IPS-20b (cell line): ENCODE results near the gene NXPH4.

ENCODE experiments used
- H3K27ac ChIP-seq: one replicate; pipeline ENCODE4 v1.5.1; 2013; ENCODE audit warnings: low read length
- H3K27me3 ChIP-seq: 2 replicates; pipeline ENCODE4 v1.6.1; 2013; ENCODE audit warnings: mild to moderate bottlenecking, low read length, inconsistent platforms; ENCODE audit not compliant: insufficient read depth
- H3K36me3 ChIP-seq: 2 replicates; pipeline ENCODE4 v1.6.1; 2013; ENCODE audit warnings: low read depth, mild to moderate bottlenecking, inconsistent platforms, low read length, moderate library complexity; ENCODE audit not compliant: insufficient read depth
- H3K4me1 ChIP-seq: 2 replicates; pipeline ENCODE4 v1.6.1; 2013; ENCODE audit warnings: mild to moderate bottlenecking, control low read depth, inconsistent platforms, low read length, moderate library complexity; ENCODE audit not compliant: insufficient read depth
- H3K4me3 ChIP-seq: 2 replicates; pipeline ENCODE4 v1.5.1; 2013; ENCODE audit warnings: mild to moderate bottlenecking, low read length, inconsistent platforms
- H3K9ac ChIP-seq: 2 replicates; pipeline ENCODE4 v1.6.1; 2013; ENCODE audit warnings: low read depth, mild to moderate bottlenecking, inconsistent platforms, low read length, moderate library complexity
- H3K9me3 ChIP-seq: 2 replicates; pipeline ENCODE4 v1.6.1; 2013; ENCODE audit warnings: mild to moderate bottlenecking, low read depth, low read length, inconsistent platforms; ENCODE audit not compliant: insufficient read depth

The NXPH4 gene

GRCh38 chr12:57223191-57224165 lies 6.9 kb downstream of the NXPH4 start:
- no peak overlapping the region for H3K9ac ChIP-seq
- H3K9me3 ChIP-seq, result no peaks in the 10 kb centered on the region; the same call in 1 of the 2 replicates
- H3K27ac ChIP-seq, result no peak overlapping the region
- H3K4me1 ChIP-seq, result peaks cover 28% of the 10 kb centered on the region
- H3K27me3 ChIP-seq, result peaks cover 100% of the 10 kb centered on the region
- no peaks in the 10 kb centered on the region for H3K36me3 ChIP-seq
- no peak overlapping the region for H3K4me3 ChIP-seq

GRCh38 chr12:57224278-57224972 lies 7.8 kb downstream of the NXPH4 start:
- H3K4me3 ChIP-seq, result no peak overlapping the region
- H3K9ac ChIP-seq, result no peak overlapping the region
- peaks cover 32% of the 10 kb centered on the region for H3K4me1 ChIP-seq
- no peaks in the 10 kb centered on the region; the same call in 1 of the 2 replicates for H3K9me3 ChIP-seq
- no peaks in the 10 kb centered on the region for H3K36me3 ChIP-seq
- H3K27ac ChIP-seq, result no peak overlapping the region
- peaks cover 99% of the 10 kb centered on the region for H3K27me3 ChIP-seq

DNA sequence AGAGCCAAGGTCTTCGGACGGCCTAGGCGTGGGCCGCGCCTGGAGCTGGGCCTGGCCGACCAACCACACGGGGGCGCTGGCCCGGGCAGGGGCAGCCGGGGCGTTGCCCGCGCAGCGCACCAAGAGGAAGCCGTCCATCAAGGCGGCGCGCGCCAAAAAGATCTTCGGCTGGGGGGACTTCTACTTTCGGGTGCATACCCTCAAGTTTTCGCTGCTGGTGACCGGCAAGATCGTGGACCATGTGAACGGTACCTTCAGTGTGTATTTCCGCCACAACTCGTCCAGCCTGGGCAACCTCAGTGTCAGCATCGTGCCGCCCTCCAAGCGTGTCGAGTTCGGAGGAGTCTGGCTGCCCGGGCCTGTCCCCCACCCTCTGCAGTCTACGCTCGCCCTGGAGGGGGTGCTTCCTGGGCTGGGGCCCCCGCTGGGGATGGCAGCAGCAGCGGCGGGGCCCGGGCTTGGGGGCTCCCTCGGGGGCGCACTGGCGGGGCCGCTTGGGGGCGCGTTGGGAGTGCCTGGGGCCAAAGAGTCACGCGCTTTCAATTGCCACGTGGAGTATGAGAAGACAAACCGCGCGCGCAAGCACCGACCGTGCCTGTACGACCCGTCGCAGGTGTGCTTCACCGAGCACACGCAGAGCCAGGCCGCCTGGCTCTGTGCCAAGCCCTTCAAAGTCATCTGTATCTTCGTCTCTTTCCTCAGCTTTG lies 8.5 kb downstream of the NXPH4 start:
- Histone ChIP-seq H3K27me3 (peaks cover 92% of the 10 kb centered on the region), H3K4me1 (peaks cover 29% of the 10 kb centered on the region), H3K36me3 (no peaks in the 10 kb centered on the region), H3K9ac (no peak overlapping the region), H3K4me3 (no peak overlapping the region), H3K27ac (no peak overlapping the region), H3K9me3 (no peaks in the 10 kb centered on the region)

- H3K4me1 ChIP-seq, result peaks cover 32% of the 10 kb centered on the region
- H3K4me3 ChIP-seq, result no peak overlapping the region; the same call in 1 of the 2 replicates
- H3K36me3 ChIP-seq, result peaks cover 2% of the 10 kb centered on the region
- H3K27ac ChIP-seq, result no peak overlapping the region
- H3K9ac ChIP-seq, result no peak overlapping the region
- H3K9me3 ChIP-seq, result no peaks in the 10 kb centered on the region
- peaks cover 85% of the 10 kb centered on the region for H3K27me3 ChIP-seq
Measured at GRCh38 chr12:57225680-57226210, 9.2 kb downstream of the NXPH4 start.

- H3K27ac ChIP-seq, result no peak overlapping the region
- peaks cover 75% of the 10 kb centered on the region for H3K27me3 ChIP-seq
- H3K4me3 ChIP-seq, result peak overlapping the region; percentile 60
- no peaks in the 10 kb centered on the region for H3K9me3 ChIP-seq
- H3K4me1 ChIP-seq, result peaks cover 28% of the 10 kb centered on the region
- H3K9ac ChIP-seq, result no peak overlapping the region
- peaks cover 12% of the 10 kb centered on the region for H3K36me3 ChIP-seq
Measured at GRCh38 chr12:57226588-57227314, 10.2 kb downstream of the NXPH4 start.

GRCh38 chr12:57227315-57228115 lies 10.9 kb downstream of the NXPH4 start:
- Histone ChIP-seq H3K36me3 (peaks cover 20% of the 10 kb centered on the region), H3K9me3 (no peaks in the 10 kb centered on the region), H3K4me3 (peak overlapping the region; percentile 60), H3K4me1 (peaks cover 25% of the 10 kb centered on the region), H3K27me3 (peaks cover 68% of the 10 kb centered on the region), H3K9ac (no peak overlapping the region), H3K27ac (no peak overlapping the region)

GRCh38 chr12:57229046-57229633 lies 12.5 kb downstream of the NXPH4 start:
- H3K27me3 ChIP-seq, result peaks cover 66% of the 10 kb centered on the region
- peak overlapping the region; percentile 90; the same call in 1 of the 2 replicates for H3K4me3 ChIP-seq
- H3K9ac ChIP-seq, result peak overlapping the region; percentile 98; the same call in 1 of the 2 replicates
- H3K9me3 ChIP-seq, result no peaks in the 10 kb centered on the region
- no peak overlapping the region for H3K27ac ChIP-seq
- peaks cover 25% of the 10 kb centered on the region for H3K4me1 ChIP-seq
- peaks cover 36% of the 10 kb centered on the region for H3K36me3 ChIP-seq

GRCh38 chr12:57229634-57230380 lies 13.2 kb downstream of the NXPH4 start, which contains the start of gene SHMT2:
Gene SHMT2, plus strand, starts transcription at chr12:57229711. Its CDS starts 68 bp downstream, at chr12:57229779.
- Histone ChIP-seq H3K36me3 (peaks cover 42% of the 10 kb centered on the region), H3K9me3 (no peaks in the 10 kb centered on the region), H3K4me1 (peaks cover 25% of the 10 kb centered on the region), H3K27me3 (peaks cover 66% of the 10 kb centered on the region), H3K27ac (peak within 1 kb of the TSS; percentile 83), H3K9ac (peak within 1 kb of the TSS; percentile 98), H3K4me3 (peak within 1 kb of the TSS; percentile 90)

DNA sequence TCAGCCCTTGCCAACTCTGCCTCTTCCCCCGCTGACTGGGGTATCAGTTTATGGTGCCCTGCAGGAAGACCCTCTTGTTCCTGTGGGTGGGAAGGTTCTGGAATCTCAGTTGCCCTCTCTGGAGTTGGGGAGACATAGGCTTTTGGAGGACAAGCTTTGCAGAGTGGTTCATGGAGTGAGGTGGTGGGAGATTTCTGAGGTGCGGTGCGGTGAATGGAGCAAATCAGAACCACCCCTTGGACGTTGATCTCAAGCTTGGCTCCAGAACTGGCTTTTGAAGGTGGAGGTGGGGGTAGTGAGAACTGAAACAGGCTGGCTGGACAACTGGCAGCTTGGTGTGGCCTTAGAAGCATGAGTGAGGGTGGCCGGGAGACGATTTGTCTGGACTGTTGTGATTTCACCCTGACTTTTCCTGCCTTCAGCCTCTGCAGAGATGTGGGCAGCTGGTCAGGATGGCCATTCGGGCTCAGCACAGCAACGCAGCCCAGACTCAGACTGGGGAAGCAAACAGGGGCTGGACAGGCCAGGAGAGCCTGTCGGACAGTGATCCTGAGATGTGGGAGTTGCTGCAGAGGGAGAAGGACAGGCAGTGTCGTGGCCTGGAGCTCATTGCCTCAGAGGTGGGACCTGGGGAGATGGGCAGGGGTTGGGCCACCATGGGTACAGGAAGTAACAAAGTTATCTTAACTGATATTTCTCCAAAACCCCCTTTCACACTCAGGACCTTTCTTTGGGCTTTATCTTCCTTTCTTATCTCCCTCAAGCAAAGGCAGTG lies 14.0 kb downstream of the NXPH4 start:
- peak overlapping the region; percentile 90 for H3K4me3 ChIP-seq
- no peaks in the 10 kb centered on the region for H3K9me3 ChIP-seq
- H3K27me3 ChIP-seq, result peaks cover 66% of the 10 kb centered on the region
- peaks cover 42% of the 10 kb centered on the region for H3K36me3 ChIP-seq
- H3K27ac ChIP-seq, result peak overlapping the region; percentile 83
- peaks cover 25% of the 10 kb centered on the region for H3K4me1 ChIP-seq
- H3K9ac ChIP-seq, result peak overlapping the region; percentile 98
